OCI-M2 (cell line): ENCODE results near the gene SGK2.
A peak's percentile ranks its signal among the peaks of the same experiment; 100 is the strongest.
"Not testable (repeated sequence)": the region's sequence is repeated elsewhere in the genome, so short reads cannot be mapped to it uniquely, and the experiment has no call there.

Source experiments
- DNase-seq: peaks from one replicate; lab custom pipeline; 2025; ENCODE audit not compliant: unreplicated experiment; lab: John Stamatoyannopoulos, UW

Gene SGK2

DNA sequence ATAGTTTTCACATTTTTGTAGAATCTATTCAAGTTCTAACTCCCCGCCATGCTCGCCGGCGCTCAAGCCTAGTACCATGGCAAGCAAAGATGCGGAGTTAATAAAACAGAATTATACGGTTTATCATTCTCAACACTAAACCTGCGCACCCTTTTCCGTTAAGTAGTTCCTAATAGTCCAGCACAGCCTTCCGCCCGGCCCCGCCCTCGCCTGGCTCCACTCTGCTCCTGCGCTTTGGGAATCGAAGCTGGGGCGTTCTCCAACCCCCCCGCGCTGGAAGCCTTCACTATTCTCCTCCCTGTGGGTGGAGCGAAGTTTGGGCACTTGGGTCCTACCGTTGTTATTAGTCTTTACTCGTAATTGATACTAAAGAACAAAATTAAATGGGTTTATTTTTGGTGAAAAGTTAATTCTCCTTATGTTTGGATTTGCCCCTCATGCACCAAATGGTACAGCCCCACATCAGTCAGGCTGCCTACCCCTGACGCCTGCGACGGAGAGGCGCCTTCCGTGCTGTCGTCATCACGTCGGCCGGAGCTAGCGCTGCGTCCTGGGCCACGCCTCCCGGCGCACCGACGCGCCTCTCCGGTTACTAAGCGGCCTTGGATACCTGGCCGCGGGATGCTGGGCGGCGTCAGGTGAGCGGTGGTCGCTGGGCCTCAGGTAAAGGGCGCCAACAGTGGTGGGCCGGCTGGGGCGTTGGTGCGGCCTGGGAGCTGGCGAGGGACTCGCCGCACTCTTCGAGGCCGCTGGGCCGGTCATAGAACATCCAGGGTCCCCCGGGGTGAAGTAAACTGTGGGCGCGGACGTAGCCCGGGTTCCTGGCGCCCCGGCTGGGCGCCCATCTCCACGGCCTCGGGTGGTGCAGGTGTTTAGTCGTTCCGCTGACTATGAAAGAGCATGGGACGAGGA lies 31.8 kb downstream of the SGK2 start, which contains the start of gene IFT52:
TSS of gene IFT52 (plus strand) at position 546 of the 912 bp plus-strand sequence. CDS start 3,762 bp downstream, outside the sequence.
- peak; percentile 85 for DNase-seq

DNA sequence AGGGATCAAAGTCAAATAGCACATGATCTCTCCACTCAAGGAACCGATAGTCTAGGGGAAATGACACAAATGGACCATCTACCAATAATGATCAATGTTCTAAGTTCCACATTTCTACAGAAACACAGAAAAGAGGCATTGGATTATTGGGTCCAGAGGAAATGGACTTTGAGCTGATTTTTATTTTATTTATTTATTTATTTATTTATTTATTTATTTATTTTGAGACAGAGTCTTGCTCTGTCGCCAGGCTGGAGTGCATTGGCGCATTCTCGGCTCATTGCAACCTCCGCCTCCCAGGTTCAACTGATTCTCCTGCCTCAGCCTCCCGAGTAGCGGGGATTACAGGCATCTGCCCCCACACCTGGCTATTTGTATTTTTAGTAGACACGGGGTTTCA lies 43.1 kb downstream of the SGK2 start:
- DNase-seq: not testable (repeated sequence)

DNA sequence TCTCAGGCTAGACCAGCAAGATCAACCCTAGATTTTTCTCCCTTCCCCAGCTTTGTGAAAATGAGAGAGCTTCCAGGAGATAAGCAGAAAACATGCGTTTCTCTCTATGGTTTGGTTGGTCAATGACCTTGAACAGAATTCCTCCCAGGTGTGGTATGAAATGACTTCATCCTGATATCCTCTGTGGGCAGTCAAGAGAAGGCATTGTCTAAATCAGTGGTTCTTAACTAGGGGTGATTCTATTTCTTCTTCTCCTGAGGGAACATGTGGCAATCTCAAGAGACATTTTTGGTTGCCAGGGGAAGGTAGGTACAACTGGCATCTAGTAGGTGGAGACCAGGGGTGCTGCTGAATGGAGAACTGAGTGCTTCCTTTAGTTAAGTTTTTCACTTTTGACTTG lies 44.3 kb downstream of the SGK2 start:
- DNase-seq: no peak

DNA sequence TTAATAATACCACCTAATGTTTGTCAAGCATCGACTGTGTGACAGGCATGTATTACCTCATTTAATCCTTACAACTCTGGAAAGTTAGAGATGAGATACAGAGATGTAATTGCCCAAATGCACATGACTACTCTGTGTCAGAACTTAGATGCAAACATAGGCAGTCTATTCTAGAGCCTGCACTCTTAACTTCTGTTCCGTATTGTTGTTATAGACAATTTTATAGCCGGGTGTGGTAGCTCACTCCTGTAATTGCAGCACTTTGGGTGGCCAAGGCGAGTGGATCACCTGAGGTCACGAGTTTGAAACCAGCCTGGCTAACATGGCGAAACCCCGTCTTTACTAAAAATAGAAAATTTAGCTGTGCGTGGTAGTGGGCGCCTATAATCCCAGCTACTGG lies 46.9 kb downstream of the SGK2 start:
- no peak for DNase-seq

DNA sequence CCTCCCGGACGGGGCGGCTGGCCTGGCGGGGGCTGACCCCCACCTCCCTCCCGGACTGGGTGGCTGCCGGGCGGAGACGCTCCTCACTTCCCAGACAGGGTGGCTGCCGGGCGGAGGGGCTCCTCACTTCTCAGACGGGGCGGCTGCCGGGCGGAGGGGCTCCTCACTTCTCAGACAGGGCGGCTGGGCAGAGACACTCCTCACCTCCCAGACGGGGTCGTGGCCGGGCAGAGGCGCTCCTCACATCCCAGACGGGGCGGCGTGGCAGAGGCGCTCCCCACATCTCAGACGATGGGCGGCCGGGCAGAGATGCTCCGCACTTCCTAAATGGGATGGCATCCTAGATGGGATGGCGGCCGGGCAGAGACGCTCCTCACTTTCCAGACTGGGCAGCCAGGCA lies 48.5 kb downstream of the SGK2 start:
- DNase-seq: not testable (repeated sequence)

DNA sequence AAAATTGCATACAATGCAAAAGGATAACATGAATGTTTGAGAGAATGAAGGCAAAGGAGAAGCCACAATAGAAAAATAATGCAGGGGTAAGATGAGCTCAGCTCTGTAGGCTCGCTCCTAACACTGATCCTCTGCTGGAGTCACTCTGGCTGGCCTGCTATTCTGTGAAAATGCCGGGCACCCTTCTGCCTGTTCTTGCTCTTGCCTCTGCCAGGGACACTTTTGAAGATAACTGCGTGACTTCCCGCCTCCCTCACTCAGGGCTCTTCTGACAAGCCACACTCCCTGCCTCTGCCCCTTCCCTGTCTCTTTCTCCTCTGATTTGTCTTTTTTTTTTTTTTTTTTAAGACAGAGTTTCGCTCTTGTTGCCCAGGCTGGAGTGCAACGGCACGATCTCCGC lies 72.8 kb downstream of the SGK2 start:
- DNase-seq: no peak
